OCI-LY1 (cell line): ENCODE data around the gene OR2J3.
A peak's percentile ranks its signal among the peaks of the same experiment; 100 is the strongest.

Source experiments
- EZH2 ChIP-seq: fragments of 200-600 bp; sonication (generic), shearing (Covaris generic); IDR thresholded peaks from 2 replicates; pipeline ENCODE4 v1.8.0; 2017; ENCODE audit warnings: borderline replicate concordance, mixed run types, mild to moderate bottlenecking, antibody characterized with exemption, low read length, moderate library complexity, mixed read lengths
- TF ChIP-seq, protein P1 (sequence below): fragments of 200-600 bp; sonication (generic), shearing (Covaris generic); IDR thresholded peaks from 2 replicates; pipeline ENCODE4 v1.5.1; 2017; ENCODE audit warnings: mild to moderate bottlenecking, antibody characterized with exemption, low read length, moderate library complexity, mixed read lengths

DNA sequence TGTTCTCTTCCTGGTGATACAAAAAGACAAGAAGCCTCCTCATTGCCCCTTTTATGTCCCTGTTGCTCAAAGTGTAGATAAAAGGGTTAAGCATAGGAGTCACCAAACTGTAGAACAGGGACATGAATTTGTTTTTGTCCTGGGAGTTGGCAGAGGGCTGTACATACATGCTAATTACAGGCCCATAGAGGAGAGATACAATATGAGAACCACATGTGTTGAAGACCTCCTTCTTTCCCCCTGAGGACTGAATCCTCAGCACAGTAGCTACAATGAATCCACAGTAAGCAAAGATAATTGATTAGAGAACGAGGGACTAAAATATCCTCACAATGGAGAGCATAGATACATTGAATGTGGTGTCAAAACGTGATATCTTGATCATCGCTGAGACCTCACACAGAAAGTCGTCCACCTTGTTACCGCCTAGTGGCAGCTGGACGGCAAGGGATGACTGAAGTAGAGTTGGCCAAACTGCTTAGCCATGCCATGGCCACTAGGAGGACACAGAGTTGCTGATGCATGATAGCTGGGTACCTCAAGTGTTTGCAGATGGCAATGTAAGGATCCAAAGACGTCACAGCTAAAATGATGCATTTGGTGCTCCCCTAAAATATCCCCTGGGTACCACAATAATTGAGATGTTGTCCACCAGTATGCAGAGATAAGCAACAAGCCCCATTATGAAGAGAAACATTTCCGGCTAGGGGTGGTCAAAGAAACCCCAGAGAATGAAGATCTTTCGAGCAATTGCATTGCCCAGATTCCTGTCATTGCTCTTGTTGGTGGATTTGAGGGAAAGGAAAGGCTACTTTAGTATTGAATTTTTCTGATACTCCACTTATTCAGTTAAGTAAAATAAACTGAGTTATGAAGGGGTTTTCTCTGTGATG, 35.8 kb upstream of the OR2J3 start:
- TF ChIP-seq, protein P1, sequence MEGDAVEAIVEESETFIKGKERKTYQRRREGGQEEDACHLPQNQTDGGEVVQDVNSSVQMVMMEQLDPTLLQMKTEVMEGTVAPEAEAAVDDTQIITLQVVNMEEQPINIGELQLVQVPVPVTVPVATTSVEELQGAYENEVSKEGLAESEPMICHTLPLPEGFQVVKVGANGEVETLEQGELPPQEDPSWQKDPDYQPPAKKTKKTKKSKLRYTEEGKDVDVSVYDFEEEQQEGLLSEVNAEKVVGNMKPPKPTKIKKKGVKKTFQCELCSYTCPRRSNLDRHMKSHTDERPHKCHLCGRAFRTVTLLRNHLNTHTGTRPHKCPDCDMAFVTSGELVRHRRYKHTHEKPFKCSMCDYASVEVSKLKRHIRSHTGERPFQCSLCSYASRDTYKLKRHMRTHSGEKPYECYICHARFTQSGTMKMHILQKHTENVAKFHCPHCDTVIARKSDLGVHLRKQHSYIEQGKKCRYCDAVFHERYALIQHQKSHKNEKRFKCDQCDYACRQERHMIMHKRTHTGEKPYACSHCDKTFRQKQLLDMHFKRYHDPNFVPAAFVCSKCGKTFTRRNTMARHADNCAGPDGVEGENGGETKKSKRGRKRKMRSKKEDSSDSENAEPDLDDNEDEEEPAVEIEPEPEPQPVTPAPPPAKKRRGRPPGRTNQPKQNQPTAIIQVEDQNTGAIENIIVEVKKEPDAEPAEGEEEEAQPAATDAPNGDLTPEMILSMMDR, result peak; percentile 55
- TF ChIP-seq EZH2, result no peak
